SJSA1 (cell line): ENCODE results near the gene NPC1. TPM values are rescaled to one million over a fixed set of nuclear protein-coding genes. Genes with fewer than 3 reads are reported as not detected.
"Not testable (repeated sequence)": the region's sequence is repeated elsewhere in the genome, so short reads cannot be mapped to it uniquely, and the experiment has no call there.

Experiments used
- DNase-seq, 2 experiments: peaks; one replicate each; pipeline ENCODE4 v3.0.0-alpha.2; 2015 to 2020; ENCODE audit warnings: low spot score in 2 of 2, low read depth in 1 of 2
- H3K27ac ChIP-seq: fragments of 250-450 bp; sonication (Bioruptor Pico); 2 replicates; pipeline ENCODE4 v1.5.1; 2020; ENCODE audit warnings: mild to moderate bottlenecking, moderate library complexity
- H3K27me3 ChIP-seq: fragments of 250-450 bp; sonication (Bioruptor Pico); replicated peaks from 2 replicates; pipeline ENCODE4 v1.5.1; 2020; ENCODE audit warnings: mild to moderate bottlenecking, moderate library complexity
- H3K36me3 ChIP-seq: fragments of 250-450 bp; sonication (Bioruptor Pico); 2 replicates; pipeline ENCODE4 v1.5.1; 2020; ENCODE audit warnings: mild to moderate bottlenecking
- H3K4me1 ChIP-seq: fragments of 250-450 bp; sonication (Bioruptor Pico); replicated peaks from 2 replicates; pipeline ENCODE4 v1.6.1; 2021; ENCODE audit warnings: mild to moderate bottlenecking
- H3K4me3 ChIP-seq: fragments of 250-450 bp; sonication (Bioruptor Pico); 2 replicates; pipeline ENCODE4 v1.5.1; 2020; ENCODE audit warnings: mild to moderate bottlenecking
- H3K9me3 ChIP-seq: fragments of 250-450 bp; sonication (Bioruptor Pico); replicated peaks from 2 replicates; pipeline ENCODE4 v1.5.1; 2020; ENCODE audit warnings: mild to moderate bottlenecking
- total RNA-seq: library from RNA; depleted of rRNA; stranded (reverse); fragments of >200 nt; shearing (Covaris generic); gene quantifications from 2 replicates; pipeline ENCODE4 v1.2.3, GENCODE V29; 2014

Gene NPC1
- total RNA-seq, 1 experiment from 2014 or later: 38.7 TPM

- H3K4me1 ChIP-seq: peaks cover 7% of the 10 kb centered on the region
- H3K9me3 ChIP-seq: no peaks in the 10 kb centered on the region
- peaks cover 33% of the 10 kb centered on the region for H3K27me3 ChIP-seq
- H3K27ac ChIP-seq: no peak overlapping the region
- no peaks in the 10 kb centered on the region for H3K36me3 ChIP-seq
- no peak for DNase-seq
- H3K4me3 ChIP-seq: no peak overlapping the region
These were observed 32.6 kb upstream of the NPC1 start for GRCh38 chr18:23618862-23619387.

- no peak overlapping the region for H3K4me3 ChIP-seq
- no peaks in the 10 kb centered on the region for H3K36me3 ChIP-seq
- no peak for DNase-seq
- H3K27ac ChIP-seq: no peak overlapping the region
- H3K4me1 ChIP-seq: peaks cover 7% of the 10 kb centered on the region
- no peaks in the 10 kb centered on the region for H3K9me3 ChIP-seq
- peaks cover 33% of the 10 kb centered on the region for H3K27me3 ChIP-seq
These were observed 31.2 kb upstream of the NPC1 start for GRCh38 chr18:23617412-23618014.

- Histone ChIP-seq H3K9me3 (no peaks in the 10 kb centered on the region), H3K4me1 (peaks cover 7% of the 10 kb centered on the region), H3K27ac (no peak overlapping the region), H3K4me3 (no peak overlapping the region), H3K27me3 (peaks cover 25% of the 10 kb centered on the region), H3K36me3 (no peaks in the 10 kb centered on the region)
- DNase-seq: no peak
These were observed 30.0 kb upstream of the NPC1 start for GRCh38 chr18:23616258-23616657.

GRCh38 chr18:23614891-23615290 lies 28.6 kb upstream of the NPC1 start:
- Histone ChIP-seq H3K27ac (no peak overlapping the region), H3K4me3 (no peak overlapping the region), H3K4me1 (peaks cover 7% of the 10 kb centered on the region), H3K9me3 (no peaks in the 10 kb centered on the region), H3K36me3 (no peaks in the 10 kb centered on the region), H3K27me3 (peaks cover 12% of the 10 kb centered on the region)
- DNase-seq: no peak

- no peak for DNase-seq
- H3K27ac ChIP-seq: no peak overlapping the region
- H3K4me3 ChIP-seq: no peak overlapping the region
- H3K9me3 ChIP-seq: no peaks in the 10 kb centered on the region
- peaks cover 5% of the 10 kb centered on the region for H3K4me1 ChIP-seq
- peaks cover 10% of the 10 kb centered on the region for H3K27me3 ChIP-seq
- no peaks in the 10 kb centered on the region for H3K36me3 ChIP-seq
These were observed 28.1 kb upstream of the NPC1 start for GRCh38 chr18:23614413-23614812.

- not testable (repeated sequence) for H3K4me3 ChIP-seq, H3K36me3 ChIP-seq, H3K27ac ChIP-seq, H3K9me3 ChIP-seq, H3K27me3 ChIP-seq, H3K4me1 ChIP-seq, DNase-seq
These were observed 26.8 kb upstream of the NPC1 start for GRCh38 chr18:23613091-23613475.

GRCh38 chr18:23612434-23613090 lies 26.3 kb upstream of the NPC1 start:
- Histone ChIP-seq H3K4me1 (no peaks in the 10 kb centered on the region), H3K27ac (no peak overlapping the region), H3K27me3 (peaks cover 3% of the 10 kb centered on the region; the same call in 1 of the 2 replicates), H3K4me3 (no peak overlapping the region), H3K36me3 (no peaks in the 10 kb centered on the region), H3K9me3 (no peaks in the 10 kb centered on the region)
- DNase-seq: no peak

GRCh38 chr18:23609390-23610023 lies 23.2 kb upstream of the NPC1 start:
- H3K4me3 ChIP-seq: no peak overlapping the region
- no peaks in the 10 kb centered on the region for H3K9me3 ChIP-seq
- peaks cover 3% of the 10 kb centered on the region; the same call in 1 of the 2 replicates for H3K27me3 ChIP-seq
- no peaks in the 10 kb centered on the region for H3K36me3 ChIP-seq
- no peak overlapping the region for H3K27ac ChIP-seq
- no peak for DNase-seq
- no peaks in the 10 kb centered on the region for H3K4me1 ChIP-seq

- Histone ChIP-seq H3K27me3 (peaks cover 3% of the 10 kb centered on the region; the same call in 1 of the 2 replicates), H3K4me1 (no peaks in the 10 kb centered on the region), H3K27ac (no peak overlapping the region), H3K36me3 (no peaks in the 10 kb centered on the region), H3K9me3 (no peaks in the 10 kb centered on the region), H3K4me3 (no peak overlapping the region)
- no peak for DNase-seq
These were observed 21.9 kb upstream of the NPC1 start for GRCh38 chr18:23608211-23608610.

GRCh38 chr18:23605941-23606340 lies 19.6 kb upstream of the NPC1 start:
- no peak for DNase-seq

GRCh38 chr18:23599809-23600208 lies 13.5 kb upstream of the NPC1 start:
- no peak overlapping the region for H3K4me3 ChIP-seq
- no peaks in the 10 kb centered on the region for H3K9me3 ChIP-seq
- no peak for DNase-seq
- no peaks in the 10 kb centered on the region for H3K27me3 ChIP-seq
- no peak overlapping the region for H3K27ac ChIP-seq
- H3K36me3 ChIP-seq: no peaks in the 10 kb centered on the region
- H3K4me1 ChIP-seq: no peaks in the 10 kb centered on the region

More at GRCh38 chr18:23605941-23606340, 19.6 kb upstream of the NPC1 start:
- Histone ChIP-seq H3K36me3 (no peaks in the 10 kb centered on the region), H3K27ac (no peak overlapping the region), H3K27me3 (peaks cover 3% of the 10 kb centered on the region; the same call in 1 of the 2 replicates), H3K4me3 (no peak overlapping the region), H3K4me1 (no peaks in the 10 kb centered on the region), H3K9me3 (no peaks in the 10 kb centered on the region)

- no peaks in the 10 kb centered on the region for H3K36me3 ChIP-seq
- H3K27ac ChIP-seq: no peak overlapping the region
- H3K4me3 ChIP-seq: no peak overlapping the region
- H3K9me3 ChIP-seq: no peaks in the 10 kb centered on the region
- DNase-seq: no peak
- H3K27me3 ChIP-seq: no peaks in the 10 kb centered on the region
- H3K4me1 ChIP-seq: peaks cover 9% of the 10 kb centered on the region
These were observed 9.9 kb upstream of the NPC1 start for GRCh38 chr18:23596183-23596582.

- Histone ChIP-seq H3K27me3 (no peaks in the 10 kb centered on the region), H3K36me3 (no peaks in the 10 kb centered on the region), H3K4me3 (no peak overlapping the region), H3K27ac (no peak overlapping the region), H3K4me1 (peaks cover 12% of the 10 kb centered on the region), H3K9me3 (no peaks in the 10 kb centered on the region)
- DNase-seq: no peak
These were observed 9.3 kb upstream of the NPC1 start for GRCh38 chr18:23595591-23595990.

- Histone ChIP-seq H3K27me3 (no peaks in the 10 kb centered on the region), H3K4me1 (peaks cover 17% of the 10 kb centered on the region), H3K4me3 (no peak overlapping the region), H3K9me3 (no peaks in the 10 kb centered on the region), H3K27ac (peak overlapping the region; percentile 21), H3K36me3 (no peaks in the 10 kb centered on the region)
- DNase-seq: no peak
These were observed 7.4 kb upstream of the NPC1 start for GRCh38 chr18:23593720-23594119.
